T-cell (primary cell): ENCODE measurements around the gene PADI3. TPM values are rescaled to one million over a fixed set of nuclear protein-coding genes. Genes with fewer than 3 reads are reported as not detected.

Experiments used
- ATAC-seq, 4 experiments: fragments of 200-7000 bp in 3 of 4; fragments of 150-1000 bp in 1 of 4; cut with Tn5 transposase; replicated peaks in 1 of 4; 1 replicate in 3 of 4; 2 replicates in 1 of 4; pipeline ENCODE4 v1.10.0; 2021; ENCODE audit warnings: moderate library complexity in 3 of 4, mild to moderate bottlenecking in 2 of 4, moderate number of reproducible peaks in 1 of 4
- CTCF ChIA-PET, 2 donors: fragments of 300-600 bp; sonication (Branson Sonifier 250); formaldehyde crosslinking; loops; one replicate each; lab custom pipeline; 2022; ENCODE audit warnings: antibody characterized with exemption in 2 of 2; lab: Charles Lee
- POLR2A ChIA-PET, 2 donors: fragments of 300-600 bp; sonication (Branson Sonifier 250); formaldehyde crosslinking; loops; one replicate each; lab custom pipeline; 2022; ENCODE audit warnings: antibody characterized with exemption in 2 of 2; lab: Charles Lee
- DNase-seq, 35 experiments: peaks; one replicate each; pipeline versions ENCODE4 v3.0.0 to v3.0.0-alpha.2; 2013 to 2023
- H3K27ac ChIP-seq: one replicate; pipeline ENCODE4 v1.5.1; 2013; ENCODE audit warnings: low read length
- H3K27me3 ChIP-seq, 2 experiments: replicated peaks in 1 of 2; 1 replicate in 1 of 2; 2 replicates in 1 of 2; pipeline versions ENCODE4 v1.6.1 to v1.7.0; 2013; ENCODE audit warnings: low read length in 1 of 2, mixed read lengths in 1 of 2; ENCODE audit not compliant: control insufficient read depth in 2 of 2, insufficient read depth in 2 of 2; ENCODE audit errors: extremely low read depth in 1 of 2
- H3K36me3 ChIP-seq, 2 donors: 1 replicate in 1 of 2; 2 replicates in 1 of 2; pipeline versions ENCODE4 v1.6.1 to v1.7.0; 2013; ENCODE audit warnings: low read length in 1 of 2; ENCODE audit not compliant: control insufficient read depth in 2 of 2, insufficient read depth in 1 of 2; ENCODE audit errors: extremely low read depth in 1 of 2
- H3K4me1 ChIP-seq, 2 experiments: 1 replicate in 1 of 2; 2 replicates in 1 of 2; pipeline versions ENCODE4 v1.6.1 to v1.7.0; 2013; ENCODE audit warnings: low read length in 2 of 2, mixed read lengths in 1 of 2; ENCODE audit not compliant: insufficient read depth in 2 of 2, control insufficient read depth in 1 of 2; ENCODE audit errors: extremely low read depth in 1 of 2
- H3K4me3 ChIP-seq, 2 donors: 1 replicate in 1 of 2; 2 replicates in 1 of 2; pipeline versions ENCODE4 v1.5.1 to v1.7.0; 2013; ENCODE audit warnings: mild to moderate bottlenecking in 2 of 2, low read length in 1 of 2, moderate library complexity in 1 of 2; ENCODE audit not compliant: control insufficient read depth in 1 of 2; ENCODE audit errors: extremely low read depth in 1 of 2
- H3K9me3 ChIP-seq: 2 replicates; pipeline ENCODE4 v1.7.0; 2013
- H3K27ac Mint-ChIP-seq, 2 donors: one replicate each; pipeline ENCODE4 v1.8.0; 2020 to 2021; ENCODE audit warnings: mild to moderate bottlenecking in 2 of 2, mixed read lengths in 2 of 2
- H3K27me3 Mint-ChIP-seq, 2 donors: one replicate each; pipeline ENCODE4 v1.8.0; 2021 to 2022; ENCODE audit warnings: mixed read lengths in 2 of 2
- H3K36me3 Mint-ChIP-seq: one replicate; pipeline ENCODE4 v1.8.0; 2021; ENCODE audit warnings: mixed read lengths
- H3K4me1 Mint-ChIP-seq, 3 donors: one replicate each; pipeline ENCODE4 v1.8.0; 2020 to 2022; ENCODE audit warnings: mixed read lengths in 3 of 3, mild to moderate bottlenecking in 1 of 3
- H3K4me3 Mint-ChIP-seq, 3 donors: one replicate each; pipeline ENCODE4 v1.8.0; 2020 to 2022; ENCODE audit warnings: mild to moderate bottlenecking in 3 of 3, mixed read lengths in 3 of 3, moderate library complexity in 3 of 3
- H3K9me3 Mint-ChIP-seq, 3 donors: one replicate each; pipeline ENCODE4 v1.8.0; 2020 to 2022; ENCODE audit warnings: mixed read lengths in 3 of 3
- WGBS: methylation state at CpG from one replicate; pipeline ENCODE4 v1.1.5; 2013; ENCODE audit warnings: missing lambda C conversion rate; ENCODE audit not compliant: insufficient coverage; 5-methylcytosine and 5-hydroxymethylcytosine counted together
- total RNA-seq, 35 experiments: library from RNA in 6 of 35; stranded (reverse) in 6 of 35; fragments of 120-200 nt in 1 of 35; gene quantifications; one replicate each; pipeline versions ENCODE4 v1.2.1 to v1.2.4 and lab custom pipeline; 2013 to 2026

Gene PADI3
- total RNA-seq, 5 donors from 2014 or later (not counting 1 experiment from before 2014, with no cell fraction given): not detected

GRCh38 chr1:17305576-17306095 is 56.7 kb downstream of the PADI3 start:
- ATAC-seq: no peak
- peaks cover 4% of the 10 kb centered on the region for H3K36me3 Mint-ChIP-seq
- H3K4me1 Mint-ChIP-seq: no peaks in the 10 kb centered on the region
- peaks cover 39 to 41% of the 10 kb centered on the region in 2 donors for H3K27me3 Mint-ChIP-seq
- WGBS: 82% methylated on average over 13 of the region's 14 CpGs
- H3K27ac Mint-ChIP-seq: no peak overlapping the region
- Histone ChIP-seq H3K36me3 (no peaks in the 10 kb centered on the region), H3K27me3 (peaks cover 0 to 37% of the 10 kb centered on the region in 2 experiments), H3K9me3 (no peaks in the 10 kb centered on the region), H3K4me3 (no peak overlapping the region), H3K4me1 (no peaks in the 10 kb centered on the region), H3K27ac (no peak overlapping the region)
- POLR2A ChIA-PET: no interaction called here
- DNase-seq: no peak
- CTCF ChIA-PET: interaction anchor here in 1 of 2 donors (0.6 kb wide), 1 partner anchor 178 kb away, joined by 4 read pairs; no protein-coding TSS in a partner anchor
- no peak overlapping the region for H3K4me3 Mint-ChIP-seq
- peaks cover 11 to 13% (median 12%) of the 10 kb centered on the region in 3 donors for H3K9me3 Mint-ChIP-seq

DNA sequence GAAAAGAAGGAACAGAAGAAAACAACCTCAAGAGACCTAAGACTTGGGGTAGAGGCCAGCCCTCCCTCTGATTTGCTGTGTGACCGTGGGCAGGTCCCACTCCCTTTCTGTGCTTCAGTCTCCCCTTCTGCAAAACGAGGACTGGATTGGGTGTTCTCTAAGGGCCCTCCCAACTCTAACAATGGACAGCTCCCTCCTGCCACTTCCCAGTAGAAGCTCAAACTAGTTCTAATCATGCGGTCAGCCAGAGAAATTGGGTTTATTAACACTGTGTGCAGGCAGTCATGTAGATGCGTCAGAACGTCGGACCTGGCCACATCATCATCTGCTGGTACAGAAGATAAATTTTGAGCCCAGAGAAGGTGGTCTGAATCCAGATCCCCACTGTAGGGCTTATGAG is 57.5 kb downstream of the PADI3 start:
- peaks cover 39 to 41% of the 10 kb centered on the region in 2 donors for H3K27me3 Mint-ChIP-seq
- Histone ChIP-seq H3K27ac (no peak overlapping the region), H3K36me3 (no peaks in the 10 kb centered on the region), H3K4me1 (no peaks in the 10 kb centered on the region), H3K27me3 (peaks cover 0 to 41% of the 10 kb centered on the region in 2 experiments), H3K4me3 (no peak overlapping the region), H3K9me3 (no peaks in the 10 kb centered on the region)
- H3K27ac Mint-ChIP-seq: no peak overlapping the region
- peaks cover 11 to 13% (median 12%) of the 10 kb centered on the region in 3 donors for H3K9me3 Mint-ChIP-seq
- no peak for ATAC-seq
- no peak overlapping the region for H3K4me3 Mint-ChIP-seq
- DNase-seq: no peak
- ChIA-PET CTCF (no interaction called here), POLR2A (no interaction called here)
- WGBS: 89% methylated on average over 5 of the region's 6 CpGs
- peaks cover 4% of the 10 kb centered on the region for H3K36me3 Mint-ChIP-seq
- no peaks in the 10 kb centered on the region for H3K4me1 Mint-ChIP-seq

DNA sequence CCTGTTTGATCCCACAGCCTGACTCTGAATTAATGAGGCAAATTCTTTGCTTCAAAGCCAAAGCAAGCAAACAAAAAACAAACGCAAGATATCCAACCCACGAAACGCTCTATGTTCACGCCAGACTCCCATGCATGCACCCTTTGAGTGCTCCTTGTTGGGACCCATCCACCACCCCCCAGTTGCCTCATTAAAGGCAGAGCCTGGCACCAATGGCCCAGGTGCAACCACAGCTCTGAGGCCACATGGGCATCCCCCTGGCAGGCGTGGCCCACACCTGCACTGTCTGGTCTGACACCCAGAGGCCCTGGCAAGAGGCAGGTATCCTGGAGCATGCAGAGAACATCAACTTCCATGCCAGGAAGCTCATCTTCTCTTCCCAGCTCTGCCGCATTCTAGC is 58.0 kb downstream of the PADI3 start:
- Mint-ChIP-seq H3K9me3 (peaks cover 7 to 10% (median 9%) of the 10 kb centered on the region in 3 donors), H3K4me1 (peaks cover 0 to 2% (median under 1%) of the 10 kb centered on the region in 3 donors), H3K27ac (no peak overlapping the region), H3K36me3 (peaks cover 4% of the 10 kb centered on the region), H3K27me3 (peaks cover 39 to 41% of the 10 kb centered on the region in 2 donors), H3K4me3 (no peak overlapping the region)
- Histone ChIP-seq H3K4me1 (no peaks in the 10 kb centered on the region), H3K27me3 (peaks cover 0 to 44% of the 10 kb centered on the region in 2 experiments), H3K27ac (no peak overlapping the region), H3K36me3 (no peaks in the 10 kb centered on the region), H3K9me3 (no peaks in the 10 kb centered on the region), H3K4me3 (no peak overlapping the region)
- CTCF ChIA-PET: no interaction called here
- DNase-seq (no peak), ATAC-seq (no peak)
- POLR2A ChIA-PET: no interaction called here
- WGBS: 29% methylated on average over 5 of the region's 6 CpGs

- H3K27ac ChIP-seq: no peak overlapping the region
- Mint-ChIP-seq H3K36me3 (no peaks in the 10 kb centered on the region), H3K27ac (no peak overlapping the region), H3K4me3 (no peak overlapping the region), H3K4me1 (peaks cover under 1 to 6% (median 4%) of the 10 kb centered on the region in 3 donors), H3K9me3 (peaks cover 3 to 5% (median 4%) of the 10 kb centered on the region in 3 donors), H3K27me3 (peaks cover 40 to 42% of the 10 kb centered on the region in 2 donors)
- DNase-seq (no peak), ATAC-seq (no peak)
- H3K4me1 ChIP-seq: no peaks in the 10 kb centered on the region
- CTCF ChIA-PET: no interaction called here
- 81% methylated on average over 4 of the region's 6 CpGs for WGBS
- POLR2A ChIA-PET: no interaction called here
- H3K27me3 ChIP-seq: peaks cover 0 to 44% of the 10 kb centered on the region in 2 experiments
- no peaks in the 10 kb centered on the region for H3K36me3 ChIP-seq
- no peaks in the 10 kb centered on the region for H3K9me3 ChIP-seq
- H3K4me3 ChIP-seq: no peak overlapping the region
These were observed 58.4 kb downstream of the PADI3 start for GRCh38 chr1:17307329-17307728.

GRCh38 chr1:17307946-17308345 is 59.0 kb downstream of the PADI3 start, which contains the start of gene PADI4:
Gene PADI4, plus strand, starts transcription at chr1:17308197. Its CDS starts 26 bp downstream, at chr1:17308223.
- Mint-ChIP-seq H3K4me3 (no peak within 1 kb of the TSS), H3K4me1 (peaks cover 4 to 11% (median 7%) of the 10 kb centered on the region in 3 donors), H3K27ac (no peak within 1 kb of the TSS), H3K27me3 (peaks cover 43 to 44% of the 10 kb centered on the region in 2 donors), H3K36me3 (no peaks in the 10 kb centered on the region), H3K9me3 (peaks cover under 1 to 1% (median 1%) of the 10 kb centered on the region in 3 donors)
- DNase-seq: peak in 3 of 35 experiments; percentile 1 to 28 (median 1)
- no peak for ATAC-seq
- Histone ChIP-seq H3K27ac (no peak within 1 kb of the TSS), H3K9me3 (no peaks in the 10 kb centered on the region), H3K4me1 (peaks cover 0 to 2% of the 10 kb centered on the region in 2 experiments), H3K4me3 (no peak within 1 kb of the TSS), H3K27me3 (peaks cover 0 to 44% of the 10 kb centered on the region in 2 experiments), H3K36me3 (no peaks in the 10 kb centered on the region)
- CTCF ChIA-PET: no interaction called here
- POLR2A ChIA-PET: no interaction called here
- 36% methylated on average over 7 of the region's 8 CpGs for WGBS

- Histone ChIP-seq H3K27me3 (peaks cover 0 to 46% of the 10 kb centered on the region in 2 experiments), H3K27ac (no peak overlapping the region), H3K9me3 (no peaks in the 10 kb centered on the region), H3K4me1 (peaks cover 0 to 2% of the 10 kb centered on the region in 2 experiments), H3K4me3 (no peak overlapping the region), H3K36me3 (no peaks in the 10 kb centered on the region)
- Mint-ChIP-seq H3K4me3 (no peak overlapping the region), H3K27me3 (peaks cover 42 to 44% of the 10 kb centered on the region in 2 donors), H3K36me3 (no peaks in the 10 kb centered on the region), H3K9me3 (no peaks in the 10 kb centered on the region), H3K4me1 (peaks cover 4 to 11% (median 7%) of the 10 kb centered on the region in 3 donors), H3K27ac (no peak overlapping the region)
- 62% methylated on average over 3 of the region's 6 CpGs for WGBS
- ChIA-PET POLR2A (no interaction called here), CTCF (no interaction called here)
- no peak for DNase-seq
- ATAC-seq: no peak
These were observed 59.7 kb downstream of the PADI3 start for GRCh38 chr1:17308593-17308992.
